Peyer's patch (tissue), 4 donors: ENCODE measurements around the gene CACYBP.

Experiments used
- POLR2A ChIP-seq, 2 donors: fragments of 450-650 bp; IDR thresholded peaks; one replicate each; pipeline ENCODE4 v1.5.1; 2017; ENCODE audit warnings: antibody characterized with exemption in 2 of 2, mild to moderate bottlenecking in 2 of 2, moderate library complexity in 2 of 2
- TF ChIP-seq, protein P1 (sequence below), 6 experiments: fragments of 450-650 bp in 4 of 6; fragments of 200-600 bp in 2 of 6; sonication (generic) in 1 of 6; IDR thresholded peaks; one replicate each; pipeline ENCODE4 v1.5.1; 2017 to 2019; ENCODE audit warnings: antibody characterized with exemption in 6 of 6, mild to moderate bottlenecking in 3 of 6, moderate library complexity in 1 of 6

DNA sequence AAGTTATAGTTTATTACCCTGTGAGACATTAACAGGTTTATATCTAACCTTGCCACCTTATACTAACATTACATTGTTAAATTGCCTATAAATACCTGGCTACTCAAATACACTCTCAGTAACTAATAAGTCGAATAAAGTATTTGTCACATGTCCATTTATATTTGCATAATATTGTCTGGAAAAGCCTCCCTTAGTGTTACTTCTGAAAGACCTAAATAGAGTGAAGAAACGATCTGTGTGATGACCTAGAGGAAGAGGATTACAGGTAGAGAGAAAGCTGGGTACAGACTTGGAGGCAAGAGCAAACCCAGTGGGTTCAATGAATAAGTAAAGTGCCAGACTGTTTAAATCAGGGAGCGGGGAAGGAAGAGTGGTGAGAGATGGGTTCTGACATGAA, 2.7 kb upstream of the CACYBP start:
- TF ChIP-seq, protein P1, sequence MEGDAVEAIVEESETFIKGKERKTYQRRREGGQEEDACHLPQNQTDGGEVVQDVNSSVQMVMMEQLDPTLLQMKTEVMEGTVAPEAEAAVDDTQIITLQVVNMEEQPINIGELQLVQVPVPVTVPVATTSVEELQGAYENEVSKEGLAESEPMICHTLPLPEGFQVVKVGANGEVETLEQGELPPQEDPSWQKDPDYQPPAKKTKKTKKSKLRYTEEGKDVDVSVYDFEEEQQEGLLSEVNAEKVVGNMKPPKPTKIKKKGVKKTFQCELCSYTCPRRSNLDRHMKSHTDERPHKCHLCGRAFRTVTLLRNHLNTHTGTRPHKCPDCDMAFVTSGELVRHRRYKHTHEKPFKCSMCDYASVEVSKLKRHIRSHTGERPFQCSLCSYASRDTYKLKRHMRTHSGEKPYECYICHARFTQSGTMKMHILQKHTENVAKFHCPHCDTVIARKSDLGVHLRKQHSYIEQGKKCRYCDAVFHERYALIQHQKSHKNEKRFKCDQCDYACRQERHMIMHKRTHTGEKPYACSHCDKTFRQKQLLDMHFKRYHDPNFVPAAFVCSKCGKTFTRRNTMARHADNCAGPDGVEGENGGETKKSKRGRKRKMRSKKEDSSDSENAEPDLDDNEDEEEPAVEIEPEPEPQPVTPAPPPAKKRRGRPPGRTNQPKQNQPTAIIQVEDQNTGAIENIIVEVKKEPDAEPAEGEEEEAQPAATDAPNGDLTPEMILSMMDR (IDR thresholded peaks at IDR 0.05): no peak
- TF ChIP-seq POLR2A (IDR thresholded peaks at IDR 0.05): no peak
